ENCODE data around the gene NKAP.
"Not testable (repeated sequence)": the region's sequence is repeated elsewhere in the genome, so short reads cannot be mapped to it uniquely, and the experiment has no call there.

NKAP gene

GRCh38 chrX:119960625-119961024 is 17.1 kb upstream of the NKAP start:
- in situ Hi-C loops (cut with MboI; ENCODE audit: low sequenced_read_pairs, unreplicated experiment), result no loop called here
- TF ChIP-seq CTCF (IDR thresholded peaks at IDR 0.05; ENCODE audit: borderline replicate concordance, control extremely low read depth, extremely low read depth, insufficient read depth, missing control alignments), result no peak
- no peak for DNase-seq (ENCODE audit: low spot score)

DNA sequence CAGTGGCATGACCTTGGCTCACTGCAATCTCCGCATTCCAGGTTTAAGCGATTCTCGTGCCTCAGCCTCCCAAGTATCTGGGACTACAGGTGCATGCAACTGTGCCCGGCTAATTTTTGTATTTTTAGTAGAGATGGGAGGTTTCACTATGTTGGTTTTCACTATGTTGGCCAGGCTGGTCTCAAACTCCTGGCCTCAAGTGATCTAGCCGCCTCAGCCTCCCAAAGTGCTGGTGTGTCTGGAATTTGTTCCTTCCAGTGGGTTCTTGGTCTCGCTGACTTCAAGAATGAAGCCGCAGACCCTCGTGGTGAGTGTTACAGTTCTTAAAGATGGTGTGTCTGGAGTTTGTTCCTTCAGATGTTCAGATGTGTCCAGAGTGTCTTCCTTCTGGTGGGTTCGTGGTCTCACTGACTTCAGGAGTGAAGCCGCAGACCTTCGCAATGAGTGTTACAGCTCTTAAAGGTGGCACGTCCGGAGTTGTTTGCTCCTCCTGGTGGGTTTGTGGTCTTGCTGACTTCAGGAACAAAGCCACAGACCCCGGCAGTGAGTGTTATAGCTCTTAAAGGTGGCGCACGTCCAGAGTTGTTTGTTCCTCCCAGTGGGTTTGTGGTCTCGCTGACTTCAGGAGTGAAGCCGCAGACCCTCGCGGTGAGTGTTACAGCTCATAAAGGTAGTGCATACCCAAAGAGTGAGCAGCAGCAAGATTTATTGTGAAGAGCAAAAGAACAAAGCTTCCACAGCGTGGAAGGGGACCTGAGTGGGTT is 12.4 kb upstream of the NKAP start:
- DNase-seq (ENCODE audit: low spot score); in situ Hi-C loops (cut with MboI; ENCODE audit: low sequenced_read_pairs, unreplicated experiment): not testable (repeated sequence)

DNA sequence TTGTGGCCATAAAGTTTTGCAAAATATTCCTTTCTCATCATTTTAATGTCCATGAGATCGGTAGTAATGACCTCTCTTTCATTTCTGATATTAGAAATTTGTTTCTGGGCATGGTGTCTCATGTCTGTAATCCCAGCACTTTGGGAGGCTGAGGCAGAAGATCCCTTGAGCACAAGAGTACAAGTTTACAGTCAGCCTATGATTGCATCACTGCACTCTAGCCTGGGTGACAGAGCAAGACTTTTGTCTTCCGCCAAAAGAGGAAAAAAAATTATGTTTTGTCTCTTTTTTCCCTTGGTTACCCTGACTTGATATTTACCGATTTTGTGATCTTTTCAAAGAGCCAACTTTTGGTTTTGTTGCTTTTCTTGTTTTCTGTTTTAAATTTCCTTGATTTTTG is 10.8 kb upstream of the NKAP start:
- no peak for TF ChIP-seq CTCF (IDR thresholded peaks at IDR 0.05; ENCODE audit: borderline replicate concordance, control extremely low read depth, extremely low read depth, insufficient read depth, missing control alignments)
- DNase-seq (ENCODE audit: low spot score), result no peak
- in situ Hi-C loops (cut with MboI; ENCODE audit: low sequenced_read_pairs, unreplicated experiment), result no loop called here

GRCh38 chrX:119948381-119948780 is 4.8 kb upstream of the NKAP start:
- no peak for DNase-seq (ENCODE audit: low spot score)
- no peak for TF ChIP-seq CTCF (IDR thresholded peaks at IDR 0.05; ENCODE audit: borderline replicate concordance, control extremely low read depth, extremely low read depth, insufficient read depth, missing control alignments)
- in situ Hi-C loops (cut with MboI; ENCODE audit: low sequenced_read_pairs, unreplicated experiment), result no loop called here

DNA sequence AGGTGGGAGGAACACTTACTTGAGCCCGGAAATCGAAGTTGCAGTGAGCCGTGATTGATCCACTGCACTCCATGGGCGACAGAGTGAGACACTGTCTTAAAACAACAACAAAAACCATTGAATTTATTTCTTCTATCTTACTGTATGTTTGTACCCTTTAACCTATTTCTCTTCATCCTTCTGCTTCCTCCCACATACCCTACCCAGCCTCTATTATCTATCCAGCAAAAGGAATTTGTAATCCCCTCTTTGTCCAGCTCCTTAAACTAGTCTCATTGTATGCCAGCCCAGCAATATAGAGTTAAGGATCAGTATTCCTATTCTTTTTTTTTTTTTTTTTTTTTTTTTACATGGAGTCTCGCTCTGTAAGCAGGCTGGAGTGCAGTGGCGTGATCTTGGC is 1.9 kb upstream of the NKAP start:
- DNase-seq (ENCODE audit: low spot score), result no peak
- no peak for TF ChIP-seq CTCF (IDR thresholded peaks at IDR 0.05; ENCODE audit: borderline replicate concordance, control extremely low read depth, extremely low read depth, insufficient read depth, missing control alignments)
- in situ Hi-C loops (cut with MboI; ENCODE audit: low sequenced_read_pairs, unreplicated experiment), result no loop called here

- in situ Hi-C loops (cut with MboI; ENCODE audit: low sequenced_read_pairs, unreplicated experiment), result no loop called here
- DNase-seq (ENCODE audit: low spot score), result no peak
- no peak for TF ChIP-seq CTCF (IDR thresholded peaks at IDR 0.05; ENCODE audit: borderline replicate concordance, control extremely low read depth, extremely low read depth, insufficient read depth, missing control alignments)
These were observed 743 bp downstream of the NKAP start for GRCh38 chrX:119942831-119943184.

- no peak for TF ChIP-seq CTCF (IDR thresholded peaks at IDR 0.05; ENCODE audit: borderline replicate concordance, control extremely low read depth, extremely low read depth, insufficient read depth, missing control alignments)
- in situ Hi-C loops (cut with MboI; ENCODE audit: low sequenced_read_pairs, unreplicated experiment), result no loop called here
- no peak for DNase-seq (ENCODE audit: low spot score)
These were observed 1.3 kb downstream of the NKAP start for GRCh38 chrX:119942173-119942819.
